OCI-LY7 (cell line): ENCODE results near the gene SART3. TPM values are rescaled to one million over a fixed set of nuclear protein-coding genes. Genes with fewer than 3 reads are reported as not detected.

Experiments
- BruUV-seq: library from RNA; stranded (reverse); fragments of 400-500 nt; replicated peaks from 2 replicates; lab custom pipeline; 2021; lab: Mats Ljungman, UMichigan
- CTCF ChIA-PET: fragments of 300-600 bp; sonication (Branson Sonifier 250); formaldehyde crosslinking; loops from one replicate; lab custom pipeline; 2022; ENCODE audit warnings: antibody characterized with exemption; ENCODE audit not compliant: unreplicated experiment; lab: Charles Lee
- POLR2A ChIA-PET: fragments of 300-600 bp; sonication (Branson Sonifier 250); formaldehyde crosslinking; loops from one replicate; lab custom pipeline; 2022; ENCODE audit warnings: antibody characterized with exemption; lab: Charles Lee
- DNase-seq: peaks from one replicate; pipeline ENCODE4 v3.0.0-alpha.2; 2015; ENCODE audit warnings: low spot score
- H2AFZ ChIP-seq: fragments of 200-600 bp; sonication (generic), shearing (Covaris generic); 2 replicates; pipeline ENCODE4 v1.6.1; 2014; ENCODE audit warnings: mild to moderate bottlenecking, antibody characterized with exemption, low read length, moderate library complexity
- H3K27ac ChIP-seq: fragments of 200-600 bp; sonication (generic); 2 replicates; pipeline ENCODE4 v1.5.1; 2014; ENCODE audit warnings: mixed run types, low read depth, mild to moderate bottlenecking, moderate library complexity, low read length, inconsistent platforms; ENCODE audit not compliant: poor library complexity, severe bottlenecking
- H3K36me3 ChIP-seq: fragments of 200-600 bp; sonication (generic); 2 replicates; pipeline ENCODE4 v1.6.1; 2014; ENCODE audit warnings: mild to moderate bottlenecking, antibody characterized with exemption, low read length, moderate library complexity, mixed read lengths; ENCODE audit not compliant: insufficient read depth
- H3K4me1 ChIP-seq: fragments of 200-600 bp; sonication (generic); 2 replicates; pipeline ENCODE4 v1.5.1; 2014; ENCODE audit warnings: mild to moderate bottlenecking, low read length; ENCODE audit not compliant: insufficient read depth, poor library complexity, severe bottlenecking
- H3K4me2 ChIP-seq: fragments of 200-600 bp; sonication (generic); 2 replicates; pipeline ENCODE4 v1.6.1; 2014; ENCODE audit warnings: mild to moderate bottlenecking, low read length
- H3K4me3 ChIP-seq: fragments of 200-600 bp; sonication (generic); 2 replicates; pipeline ENCODE4 v1.5.1; 2014; ENCODE audit warnings: mild to moderate bottlenecking, low read depth, low read length; ENCODE audit not compliant: poor library complexity, severe bottlenecking
- H3K79me2 ChIP-seq: fragments of 200-600 bp; sonication (generic); 2 replicates; pipeline ENCODE4 v1.6.1; 2016; ENCODE audit warnings: low read depth, mild to moderate bottlenecking, low read length, moderate library complexity, mixed read lengths; ENCODE audit not compliant: insufficient read depth
- H3K9me2 ChIP-seq: fragments of 200-600 bp; sonication (generic); 2 replicates; pipeline ENCODE4 v1.6.1; 2016; ENCODE audit warnings: mild to moderate bottlenecking, low read length, mixed read lengths; ENCODE audit not compliant: insufficient read depth
- H3K9me3 ChIP-seq: fragments of 200-600 bp; sonication (generic); 2 replicates; pipeline ENCODE4 v1.6.1; 2014; ENCODE audit warnings: mild to moderate bottlenecking, mixed run types, low read length, mixed read lengths
- H4K20me1 ChIP-seq: fragments of 200-600 bp; sonication (generic); 2 replicates; pipeline ENCODE4 v1.6.1; 2014; ENCODE audit warnings: mild to moderate bottlenecking, antibody characterized with exemption, low read length, moderate library complexity, mixed read lengths; ENCODE audit not compliant: insufficient read depth
- EZH2phosphoT487 ChIP-seq: fragments of 200-600 bp; sonication (generic); IDR thresholded peaks from 2 replicates; pipeline ENCODE4 v1.6.1; 2018; ENCODE audit warnings: low read depth, borderline replicate concordance, mild to moderate bottlenecking, mixed run types, antibody characterized with exemption, low read length, moderate library complexity, mixed read lengths
- intact Hi-C: fragments of 100-400 bp; cut with micrococcal nuclease; formaldehyde crosslinking; loops from one replicate; pipeline ENCODE4 v1.10.0; 2022; ENCODE audit not compliant: unreplicated experiment
- total RNA-seq, 2 experiments: library from RNA; depleted of rRNA in 1 of 2; stranded (reverse); fragments of >200 nt in 1 of 2; shearing (Covaris generic) in 1 of 2; gene quantifications; 2 replicates each; pipeline ENCODE4 v1.2.3, GENCODE V29; 2014 to 2022
- TF ChIP-seq, protein P1 (sequence below): fragments of 200-600 bp; sonication (generic); conservative IDR thresholded peaks from 2 replicates; pipeline ENCODE4 v1.5.1; 2014; ENCODE audit warnings: mild to moderate bottlenecking, antibody characterized with exemption, low read length, moderate library complexity, mixed read lengths

The SART3 gene
- total RNA-seq, 2 experiments from 2014 or later = 143 to 211 TPM

DNA sequence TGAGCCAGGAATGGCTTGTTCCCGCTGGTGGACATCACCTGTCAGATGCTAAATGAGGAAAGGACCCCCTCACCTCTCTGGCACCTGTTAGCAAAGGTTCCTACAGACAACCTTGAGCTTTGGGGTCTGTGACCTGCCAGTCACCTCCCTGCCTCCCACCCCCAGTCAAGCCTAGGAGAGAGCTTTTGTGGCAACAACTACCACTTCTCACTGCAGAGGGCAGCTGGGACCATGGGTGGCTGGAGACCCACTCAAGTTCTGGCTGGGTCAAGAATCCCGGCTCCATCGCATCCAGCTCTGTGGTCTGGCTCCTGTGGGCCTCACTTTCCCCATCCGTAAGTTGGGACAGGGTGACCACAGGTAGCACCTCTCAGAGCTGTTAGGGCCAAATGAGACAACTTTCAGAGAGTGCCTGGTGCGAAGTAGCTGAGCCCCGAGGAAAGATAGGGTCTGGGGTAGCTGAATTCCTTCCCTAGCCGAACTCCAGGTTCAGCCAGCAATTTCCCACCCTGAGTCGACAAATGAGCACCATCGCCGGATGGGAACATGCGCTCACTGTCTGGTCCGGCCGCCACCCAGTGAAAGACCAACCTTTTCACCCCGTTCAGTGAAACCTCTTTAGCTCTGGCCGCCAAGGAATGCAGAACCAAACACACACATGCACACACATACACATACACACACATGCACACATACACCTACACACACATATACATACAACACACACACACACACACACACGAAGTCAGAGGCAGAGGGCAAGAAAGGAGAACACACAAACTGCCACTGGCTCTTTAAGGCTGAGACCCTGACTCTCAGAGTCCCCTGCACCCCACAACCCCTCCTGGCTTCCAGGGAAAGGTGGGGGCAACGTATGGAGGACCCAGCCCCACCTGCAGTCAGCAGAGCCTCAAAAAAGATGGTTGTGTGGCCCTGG lies 35.0 kb upstream of the SART3 start:
- BruUV-seq = no TSS peak
- Histone ChIP-seq H2AFZ (no peak overlapping the region), H3K4me3 (no peak overlapping the region), H3K9me2 (no peaks in the 10 kb centered on the region), H3K27ac (no peak overlapping the region), H3K79me2 (no peaks in the 10 kb centered on the region), H3K4me1 (no peaks in the 10 kb centered on the region), H3K36me3 (no peaks in the 10 kb centered on the region), H3K4me2 (no peak overlapping the region), H3K9me3 (no peaks in the 10 kb centered on the region), H4K20me1 (no peaks in the 10 kb centered on the region)
- ChIA-PET POLR2A (interaction anchor here (0.5 to 0.8 kb wide), 2 partner anchors 19 to 481 kb away, joined by 3 read pairs; no protein-coding TSS in a partner anchor), CTCF (no interaction called here)
- no peak for TF ChIP-seq EZH2phosphoT487
- TF ChIP-seq, protein P1, sequence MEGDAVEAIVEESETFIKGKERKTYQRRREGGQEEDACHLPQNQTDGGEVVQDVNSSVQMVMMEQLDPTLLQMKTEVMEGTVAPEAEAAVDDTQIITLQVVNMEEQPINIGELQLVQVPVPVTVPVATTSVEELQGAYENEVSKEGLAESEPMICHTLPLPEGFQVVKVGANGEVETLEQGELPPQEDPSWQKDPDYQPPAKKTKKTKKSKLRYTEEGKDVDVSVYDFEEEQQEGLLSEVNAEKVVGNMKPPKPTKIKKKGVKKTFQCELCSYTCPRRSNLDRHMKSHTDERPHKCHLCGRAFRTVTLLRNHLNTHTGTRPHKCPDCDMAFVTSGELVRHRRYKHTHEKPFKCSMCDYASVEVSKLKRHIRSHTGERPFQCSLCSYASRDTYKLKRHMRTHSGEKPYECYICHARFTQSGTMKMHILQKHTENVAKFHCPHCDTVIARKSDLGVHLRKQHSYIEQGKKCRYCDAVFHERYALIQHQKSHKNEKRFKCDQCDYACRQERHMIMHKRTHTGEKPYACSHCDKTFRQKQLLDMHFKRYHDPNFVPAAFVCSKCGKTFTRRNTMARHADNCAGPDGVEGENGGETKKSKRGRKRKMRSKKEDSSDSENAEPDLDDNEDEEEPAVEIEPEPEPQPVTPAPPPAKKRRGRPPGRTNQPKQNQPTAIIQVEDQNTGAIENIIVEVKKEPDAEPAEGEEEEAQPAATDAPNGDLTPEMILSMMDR = no peak
- intact Hi-C loops = no loop called here
- DNase-seq = no peak

DNA sequence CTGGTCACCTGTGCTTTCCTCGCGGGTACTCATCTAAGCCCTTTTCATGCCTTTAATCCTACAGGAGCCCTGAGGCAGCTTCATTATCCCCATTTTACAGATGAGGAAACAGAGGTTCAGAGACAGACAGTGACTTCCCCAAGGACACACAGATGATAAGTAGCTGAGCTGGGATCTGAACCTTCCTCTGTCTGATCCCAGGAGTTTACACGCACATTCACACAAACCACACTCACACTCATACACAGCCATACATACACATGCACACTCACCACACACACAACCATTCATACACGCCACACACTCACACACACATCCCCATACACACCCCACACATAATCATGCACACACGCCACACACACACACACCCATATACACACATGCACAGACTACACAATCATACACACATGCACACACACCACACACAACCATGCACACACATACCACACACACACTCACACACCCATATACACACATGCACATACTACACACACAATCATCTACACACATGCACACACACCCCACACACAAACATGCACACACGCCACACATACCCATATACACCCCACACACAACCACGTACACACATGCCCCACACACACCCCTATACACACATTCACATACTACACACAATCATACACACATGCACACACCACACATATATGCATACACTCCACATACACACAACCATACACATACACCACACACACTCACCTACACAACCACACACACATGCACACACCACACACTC lies 34.2 kb upstream of the SART3 start:
- CTCF ChIA-PET = no interaction called here
- BruUV-seq = no TSS peak
- Histone ChIP-seq H3K4me2 (no peak overlapping the region), H3K4me3 (no peak overlapping the region), H3K9me3 (no peaks in the 10 kb centered on the region), H3K27ac (no peak overlapping the region), H4K20me1 (no peaks in the 10 kb centered on the region), H3K4me1 (no peaks in the 10 kb centered on the region), H3K36me3 (no peaks in the 10 kb centered on the region), H2AFZ (no peak overlapping the region), H3K79me2 (no peaks in the 10 kb centered on the region), H3K9me2 (no peaks in the 10 kb centered on the region)
- POLR2A ChIA-PET = no interaction called here
- TF ChIP-seq, protein P1 = no peak
- TF ChIP-seq EZH2phosphoT487 = no peak
- no peak for DNase-seq
- intact Hi-C loops = no loop called here
